OCI-LY3 (cell line): ENCODE results near the gene JADE3.

Experiments
- H2AFZ ChIP-seq: fragments of 200-600, 300-600 bp; shearing (Covaris generic); 2 replicates; pipeline ENCODE4 v1.6.0; 2014; ENCODE audit warnings: antibody characterized with exemption, low read depth, low read length
- H3K27ac ChIP-seq: fragments of 200-600, 300-600 bp; sonication (generic); 2 replicates; pipeline ENCODE4 v1.5.1; 2014; ENCODE audit warnings: mild to moderate bottlenecking, low read length, moderate library complexity, mixed read lengths
- H3K27me3 ChIP-seq: fragments of 200-600, 300-600 bp; sonication (generic); 2 replicates; pipeline ENCODE4 v1.6.1; 2014; ENCODE audit warnings: low read depth, low read length, mixed read lengths
- H3K36me3 ChIP-seq: fragments of 200-600, 300-600 bp; sonication (generic); replicated peaks from 2 replicates; pipeline ENCODE3; 2014; ENCODE audit warnings: low read depth, low read length, mixed read lengths
- H3K4me1 ChIP-seq: fragments of 300-600, 200-600 bp; sonication (generic); 2 replicates; pipeline ENCODE4 v1.6.1; 2014; ENCODE audit warnings: low read length, mixed read lengths
- H3K4me2 ChIP-seq: fragments of 200-600, 300-600 bp; sonication (generic); 2 replicates; pipeline ENCODE4 v1.6.1; 2014; ENCODE audit warnings: low read length, mixed read lengths
- H3K4me3 ChIP-seq: fragments of 300-600, 200-600 bp; sonication (generic); 2 replicates; pipeline ENCODE4 v1.5.1; 2014; ENCODE audit warnings: antibody characterized with exemption, mild to moderate bottlenecking, low read length, moderate library complexity
- H3K79me2 ChIP-seq: fragments of 300-600, 200-600 bp; shearing (Covaris generic); 2 replicates; pipeline ENCODE4 v1.6.1; 2014; ENCODE audit warnings: mild to moderate bottlenecking, low read length, mixed read lengths
- H3K9ac ChIP-seq: fragments of 300-600, 200-600 bp; shearing (Covaris generic); 2 replicates; pipeline ENCODE4 v1.6.0; 2014; ENCODE audit warnings: mild to moderate bottlenecking, low read length, moderate library complexity
- H3K9me3 ChIP-seq: fragments of 200-600, 300-600 bp; shearing (Covaris generic); 2 replicates; pipeline ENCODE4 v1.6.1; 2014; ENCODE audit warnings: low read length, mixed read lengths; ENCODE audit not compliant: insufficient read depth
- H4K20me1 ChIP-seq: fragments of 200-600, 300-600 bp; sonication (generic); 2 replicates; pipeline ENCODE4 v1.6.1; 2016; ENCODE audit warnings: low read length, mixed read lengths; ENCODE audit not compliant: insufficient read depth
- EZH2phosphoT487 ChIP-seq: fragments of 200-600 bp; shearing (Covaris generic); IDR thresholded peaks from 2 replicates; pipeline ENCODE4 v1.6.1; 2018; ENCODE audit warnings: antibody characterized with exemption, mixed run types, low read depth
- TF ChIP-seq, protein P1 (sequence below): fragments of 200-600, 300-600 bp; sonication (generic); IDR thresholded peaks from 2 replicates; pipeline ENCODE4 v1.5.1; 2014; ENCODE audit warnings: antibody characterized with exemption, low read length, low read depth

Gene JADE3

DNA sequence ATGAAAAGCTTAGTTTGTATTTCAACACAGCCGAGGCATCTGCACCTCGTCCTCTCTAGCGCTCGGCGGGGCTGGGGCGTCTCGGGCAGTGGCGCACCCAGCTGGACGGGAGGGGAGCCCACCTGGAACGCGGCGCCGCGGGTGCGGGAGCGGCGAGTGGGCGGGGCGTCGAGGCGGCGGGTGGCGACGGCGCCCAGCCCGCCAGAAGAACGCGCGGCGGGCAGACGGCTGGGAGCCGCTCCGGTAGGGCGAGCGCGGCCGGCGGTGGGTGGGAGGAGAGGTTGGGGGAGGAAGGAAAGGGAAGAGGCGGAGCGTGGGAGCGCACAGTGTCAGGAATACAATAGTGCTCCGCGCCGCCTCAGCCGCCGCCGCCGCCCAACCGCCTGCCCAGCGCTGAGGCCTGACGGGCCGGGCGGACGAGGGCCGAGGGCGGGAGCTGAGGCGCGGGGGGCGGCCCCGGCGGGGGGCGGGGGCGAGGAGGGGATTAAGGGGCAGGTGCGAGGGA, at the start of gene JADE3:
JADE3 (plus strand) TSS at position 324 of the 505 bp plus-strand sequence. CDS start 72,474 bp downstream, outside the sequence.
- H3K4me2 ChIP-seq = peak within 1 kb of the TSS; percentile 96
- H3K27ac ChIP-seq = peak within 1 kb of the TSS; percentile 55
- peak within 1 kb of the TSS; percentile 98 for H3K4me3 ChIP-seq
- H4K20me1 ChIP-seq = peaks cover 27% of the 10 kb centered on the region
- peaks cover 26% of the 10 kb centered on the region for H3K4me1 ChIP-seq
- no peaks in the 10 kb centered on the region for H3K9me3 ChIP-seq
- H3K9ac ChIP-seq = peak within 1 kb of the TSS; percentile 95
- no peak within 1 kb of the TSS; the same call in 1 of the 2 replicates for H2AFZ ChIP-seq
- H3K27me3 ChIP-seq = no peaks in the 10 kb centered on the region
- peaks cover 47% of the 10 kb centered on the region for H3K79me2 ChIP-seq
- TF ChIP-seq EZH2phosphoT487 = no peak
- TF ChIP-seq, protein P1, sequence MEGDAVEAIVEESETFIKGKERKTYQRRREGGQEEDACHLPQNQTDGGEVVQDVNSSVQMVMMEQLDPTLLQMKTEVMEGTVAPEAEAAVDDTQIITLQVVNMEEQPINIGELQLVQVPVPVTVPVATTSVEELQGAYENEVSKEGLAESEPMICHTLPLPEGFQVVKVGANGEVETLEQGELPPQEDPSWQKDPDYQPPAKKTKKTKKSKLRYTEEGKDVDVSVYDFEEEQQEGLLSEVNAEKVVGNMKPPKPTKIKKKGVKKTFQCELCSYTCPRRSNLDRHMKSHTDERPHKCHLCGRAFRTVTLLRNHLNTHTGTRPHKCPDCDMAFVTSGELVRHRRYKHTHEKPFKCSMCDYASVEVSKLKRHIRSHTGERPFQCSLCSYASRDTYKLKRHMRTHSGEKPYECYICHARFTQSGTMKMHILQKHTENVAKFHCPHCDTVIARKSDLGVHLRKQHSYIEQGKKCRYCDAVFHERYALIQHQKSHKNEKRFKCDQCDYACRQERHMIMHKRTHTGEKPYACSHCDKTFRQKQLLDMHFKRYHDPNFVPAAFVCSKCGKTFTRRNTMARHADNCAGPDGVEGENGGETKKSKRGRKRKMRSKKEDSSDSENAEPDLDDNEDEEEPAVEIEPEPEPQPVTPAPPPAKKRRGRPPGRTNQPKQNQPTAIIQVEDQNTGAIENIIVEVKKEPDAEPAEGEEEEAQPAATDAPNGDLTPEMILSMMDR = peak; percentile 21; the same call in 1 of the 2 replicates
- peaks cover 18% of the 10 kb centered on the region for H3K36me3 ChIP-seq

GRCh38 chrX:46863072-46863471, 49.1 kb upstream of the JADE3 start:
- TF ChIP-seq, protein P1 = no peak
- TF ChIP-seq EZH2phosphoT487 = no peak
- Histone ChIP-seq H4K20me1 (no peaks in the 10 kb centered on the region), H3K4me2 (no peak overlapping the region), H3K36me3 (peaks cover 7% of the 10 kb centered on the region), H3K27me3 (no peaks in the 10 kb centered on the region), H3K9ac (no peak overlapping the region), H3K4me1 (no peaks in the 10 kb centered on the region), H3K4me3 (no peak overlapping the region), H3K27ac (no peak overlapping the region), H2AFZ (no peak overlapping the region), H3K9me3 (no peaks in the 10 kb centered on the region), H3K79me2 (no peaks in the 10 kb centered on the region)

DNA sequence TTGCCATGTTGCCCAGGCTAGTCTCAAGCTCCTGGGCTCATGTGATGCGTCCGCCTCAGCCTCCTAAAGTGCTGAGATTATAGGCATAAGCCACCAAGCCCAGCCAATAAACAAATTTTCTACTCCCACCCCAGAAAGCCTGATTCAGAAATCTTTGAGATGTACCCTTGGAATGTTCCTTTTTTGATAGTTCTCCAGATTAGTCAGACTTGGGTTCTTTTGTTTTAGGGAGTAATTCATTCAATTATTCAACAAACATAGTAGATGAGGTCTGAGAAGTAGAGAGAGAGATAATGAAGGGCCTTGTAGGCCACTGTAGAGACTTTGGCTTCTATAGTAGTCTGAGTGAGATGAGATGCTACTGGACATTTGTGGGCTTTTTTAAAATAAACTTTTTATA, 47.6 kb upstream of the JADE3 start:
- Histone ChIP-seq H3K36me3 (peaks cover 7% of the 10 kb centered on the region), H3K9ac (no peak overlapping the region), H3K4me2 (no peak overlapping the region), H3K79me2 (no peaks in the 10 kb centered on the region), H2AFZ (no peak overlapping the region), H3K27ac (no peak overlapping the region), H3K4me3 (no peak overlapping the region), H3K4me1 (no peaks in the 10 kb centered on the region), H3K9me3 (no peaks in the 10 kb centered on the region), H3K27me3 (no peaks in the 10 kb centered on the region), H4K20me1 (no peaks in the 10 kb centered on the region)
- no peak for TF ChIP-seq EZH2phosphoT487
- TF ChIP-seq, protein P1 = no peak

GRCh38 chrX:46865281-46865680, 46.9 kb upstream of the JADE3 start:
- no peaks in the 10 kb centered on the region for H3K79me2 ChIP-seq
- no peaks in the 10 kb centered on the region for H4K20me1 ChIP-seq
- no peak overlapping the region for H3K4me3 ChIP-seq
- TF ChIP-seq, protein P1 = no peak
- no peak for TF ChIP-seq EZH2phosphoT487
- no peaks in the 10 kb centered on the region for H3K27me3 ChIP-seq
- no peaks in the 10 kb centered on the region for H3K4me1 ChIP-seq
- H3K36me3 ChIP-seq = peaks cover 7% of the 10 kb centered on the region
- H3K9ac ChIP-seq = no peak overlapping the region
- H3K4me2 ChIP-seq = no peak overlapping the region
- H2AFZ ChIP-seq = no peak overlapping the region
- no peaks in the 10 kb centered on the region for H3K9me3 ChIP-seq
- no peak overlapping the region for H3K27ac ChIP-seq
